GM18499 (cell line): ENCODE results near the gene NRIP3.
"Not testable (repeated sequence)": the region's sequence is repeated elsewhere in the genome, so short reads cannot be mapped to it uniquely, and the experiment has no call there.

Source experiments
- ATAC-seq: cut with Tn5 transposase; IDR thresholded peaks from one replicate; pipeline ENCODE4 v1.9.1; 2021; ENCODE audit warnings: moderate number of reproducible peaks; ENCODE audit not compliant: insufficient read depth, unreplicated experiment

Gene NRIP3

DNA sequence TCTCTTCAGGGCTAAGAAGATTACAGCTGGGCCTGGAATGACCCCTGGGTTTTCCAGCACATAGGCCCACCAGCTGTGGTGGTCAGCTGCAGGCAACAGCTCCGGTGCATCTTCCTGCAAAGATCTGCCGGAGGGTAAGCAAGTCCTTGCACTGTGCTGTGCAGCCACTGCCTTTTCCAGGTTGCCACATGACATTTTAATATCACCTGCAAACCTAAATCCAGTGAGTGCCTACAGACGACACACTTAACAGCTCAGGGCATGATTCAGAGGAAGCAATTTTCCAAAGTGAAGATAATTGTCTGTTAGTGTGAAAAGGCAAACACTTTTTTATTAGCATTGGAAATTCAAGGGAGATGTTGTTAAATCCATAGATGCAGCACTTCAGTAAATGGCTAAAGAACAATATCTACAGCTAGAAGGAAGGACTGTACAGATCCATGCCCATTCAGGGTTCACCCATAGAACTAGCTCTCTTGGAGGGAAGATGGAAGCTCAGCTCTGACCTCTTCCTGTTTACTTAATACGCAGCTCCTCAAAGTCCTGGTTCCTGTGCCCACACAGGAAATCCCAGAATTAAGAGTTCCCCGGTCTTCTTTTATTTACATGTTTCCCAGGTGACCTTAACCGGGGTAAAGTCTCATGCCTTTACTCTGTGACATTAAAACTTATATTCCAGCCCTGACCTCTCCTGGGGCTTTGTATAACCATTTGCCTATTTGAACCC is 13.3 kb upstream of the NRIP3 start:
- ATAC-seq = no peak

DNA sequence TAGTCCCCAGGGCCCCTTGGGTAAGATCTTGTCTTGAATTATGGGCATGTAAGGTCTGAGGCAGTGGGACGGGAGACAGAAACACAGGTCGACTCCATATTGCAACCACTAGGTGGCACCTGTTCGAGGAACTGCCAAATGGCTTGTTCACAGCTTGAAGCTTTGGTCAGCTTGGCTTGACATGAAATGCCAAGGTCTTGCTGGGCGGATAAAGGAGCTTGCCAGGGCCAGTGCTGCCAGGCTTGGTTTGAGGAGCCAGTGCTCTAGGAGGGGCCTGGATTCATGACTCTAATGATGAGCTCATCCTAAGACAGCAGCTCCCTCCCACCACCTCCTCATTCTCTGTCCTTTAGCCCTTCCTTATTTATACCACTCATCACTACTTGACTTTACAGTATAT is 11.9 kb upstream of the NRIP3 start:
- ATAC-seq = no peak

DNA sequence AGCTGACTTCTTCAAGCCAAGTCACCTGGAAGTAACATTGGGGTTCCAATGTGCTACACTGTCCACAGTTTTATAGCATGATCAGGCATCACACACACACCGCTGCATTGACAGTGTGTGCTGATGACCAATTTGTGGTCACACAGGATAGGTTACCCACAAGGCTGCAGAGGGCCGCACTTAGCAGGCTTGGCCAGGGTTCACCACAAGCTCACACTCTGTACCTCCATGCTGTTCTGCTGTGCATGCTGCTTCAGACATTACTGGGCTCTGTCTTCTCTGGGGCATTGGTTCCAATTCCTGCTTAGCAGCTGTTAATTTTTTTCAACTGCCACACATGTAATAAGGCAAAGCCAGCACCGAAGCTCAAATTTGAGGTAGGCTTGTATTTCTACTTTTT is 11.0 kb upstream of the NRIP3 start:
- no peak for ATAC-seq

DNA sequence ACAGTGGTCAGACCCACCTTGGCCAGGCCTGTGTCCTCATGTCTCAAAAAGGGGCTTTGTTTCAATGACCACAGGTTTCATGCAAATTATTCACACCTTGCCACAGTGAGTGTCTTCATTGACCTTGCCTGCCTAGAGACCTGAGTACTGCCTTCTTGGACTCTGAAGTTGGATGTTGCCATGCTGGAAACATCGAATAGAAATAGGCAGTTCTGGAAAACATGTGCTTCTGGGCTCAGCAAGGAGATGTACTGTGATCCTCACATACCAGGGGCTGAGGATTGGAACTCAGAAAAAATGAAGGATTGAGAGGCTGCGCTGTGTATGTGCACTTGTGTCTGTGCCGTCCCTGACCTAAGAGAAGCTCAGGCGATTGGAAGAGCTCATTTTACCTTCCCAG is 9.6 kb upstream of the NRIP3 start:
- no peak for ATAC-seq

DNA sequence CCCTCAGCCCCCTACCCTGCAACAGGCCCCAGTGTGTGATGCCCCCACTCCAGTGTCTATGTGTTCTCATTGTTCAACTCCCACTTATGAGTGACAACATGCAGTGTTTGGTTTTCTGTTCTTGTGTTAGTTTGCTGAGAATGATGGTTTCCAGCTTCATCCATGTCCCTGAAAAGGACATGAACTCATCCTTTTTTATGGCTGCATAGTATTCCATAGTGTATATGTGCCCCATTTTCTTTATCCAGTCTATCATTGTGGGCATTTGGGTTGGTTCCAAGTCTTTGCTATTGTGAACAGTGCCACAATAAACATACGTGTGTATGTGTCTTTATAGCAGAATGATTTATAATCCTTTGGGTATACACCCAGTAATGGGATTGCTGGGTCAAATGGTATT is 5.7 kb upstream of the NRIP3 start:
- not testable (repeated sequence) for ATAC-seq

DNA sequence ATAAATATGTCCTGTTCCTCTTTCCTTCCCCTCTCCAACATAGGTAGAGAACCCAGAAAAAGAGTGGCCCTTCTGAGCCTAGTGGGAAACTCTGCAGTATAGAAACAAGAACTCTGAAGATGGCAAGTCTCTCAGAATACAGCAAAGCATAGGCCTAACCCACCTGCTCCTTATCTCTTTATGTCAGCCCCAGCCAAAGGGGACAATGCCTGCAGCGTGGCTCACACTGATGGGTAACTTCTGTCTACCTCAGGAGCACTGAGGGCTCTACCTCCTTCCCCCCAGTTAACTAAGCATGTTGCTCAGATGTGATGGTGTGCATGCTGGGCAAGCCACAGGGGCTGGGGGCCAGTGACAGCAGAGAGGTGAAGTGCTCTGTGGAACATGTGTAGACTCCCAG is 4.9 kb upstream of the NRIP3 start:
- no peak for ATAC-seq

DNA sequence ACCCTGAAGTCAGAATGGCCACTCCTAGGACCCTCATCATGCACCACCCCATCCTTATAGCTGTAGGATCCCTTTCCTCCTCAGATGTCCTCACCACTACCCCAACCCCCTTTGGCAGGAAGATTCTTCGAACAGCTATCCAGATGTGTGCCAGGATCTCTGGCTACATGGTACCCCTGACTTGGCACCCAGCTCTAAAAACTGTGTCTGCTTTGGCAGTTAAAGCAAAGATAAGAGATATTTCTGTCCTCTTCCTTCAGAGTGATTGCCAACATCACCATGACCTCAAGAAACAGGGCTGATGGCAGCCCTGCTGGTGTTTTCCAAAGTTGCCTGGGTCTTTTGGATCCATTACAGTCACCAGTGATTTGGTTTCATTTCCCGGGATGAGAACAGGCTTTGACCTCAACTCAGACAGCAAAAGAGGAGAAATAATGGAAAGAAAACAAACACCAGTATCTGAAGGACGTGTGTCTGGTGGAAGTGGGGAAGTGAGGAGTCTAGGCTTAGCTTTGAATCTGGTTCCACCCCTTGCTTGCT is 4.3 kb upstream of the NRIP3 start:
- ATAC-seq = no peak

DNA sequence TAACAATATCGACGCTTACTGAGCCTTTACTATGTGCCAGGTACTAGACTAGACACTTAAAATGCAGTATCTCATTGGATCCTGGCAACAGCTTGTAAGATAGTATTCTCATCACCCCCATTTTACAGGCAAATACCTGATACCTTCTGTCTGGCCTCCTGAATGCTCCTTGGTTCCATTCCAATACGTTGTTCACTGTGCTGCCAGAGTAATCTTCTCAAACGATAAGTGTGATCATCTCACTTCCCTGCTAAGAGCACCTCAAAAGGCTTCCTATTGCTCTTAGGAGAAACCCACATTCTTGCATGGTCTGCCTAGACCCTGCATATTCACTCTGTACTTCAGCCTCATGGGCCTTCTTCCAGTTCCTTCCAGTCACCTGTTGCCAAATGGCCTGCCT is 1.3 kb upstream of the NRIP3 start:
- ATAC-seq = no peak

DNA sequence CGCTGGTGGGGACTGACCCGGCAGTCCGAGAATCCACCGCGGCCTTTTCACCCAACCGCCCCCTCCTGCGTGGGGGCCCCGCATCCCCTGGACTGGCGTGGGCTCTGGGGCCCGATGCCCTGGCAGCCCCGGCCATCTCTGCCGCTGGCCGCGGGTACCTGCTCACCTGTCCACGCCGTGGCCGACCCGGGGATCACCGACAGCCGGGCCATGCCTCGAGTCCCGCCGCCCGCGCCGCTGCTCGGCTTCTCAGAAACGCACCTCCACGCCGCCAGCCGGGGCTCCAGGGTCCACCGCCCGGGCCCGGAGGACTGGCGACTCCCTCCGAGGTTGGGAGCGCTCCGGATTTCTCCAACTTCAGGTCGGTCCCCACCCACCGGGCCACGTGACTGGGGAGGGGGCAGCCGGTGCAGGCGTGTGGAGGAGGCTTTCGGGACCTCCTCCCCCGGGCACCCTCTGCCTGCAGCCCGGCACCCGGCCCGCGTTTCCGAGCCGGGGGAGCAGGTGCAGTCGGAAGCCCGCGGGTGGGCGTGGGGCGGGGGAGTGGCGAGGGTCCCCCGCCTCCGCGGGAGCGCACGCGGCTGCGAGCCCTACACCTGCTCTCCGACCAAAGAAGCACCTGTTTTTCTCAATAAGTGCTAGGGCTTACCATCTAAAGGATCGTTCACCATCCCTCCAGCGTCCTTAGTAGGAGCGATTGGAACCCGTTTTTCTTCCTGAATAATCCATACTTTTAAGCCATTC is 554 bp upstream of the NRIP3 start:
- no peak for ATAC-seq

DNA sequence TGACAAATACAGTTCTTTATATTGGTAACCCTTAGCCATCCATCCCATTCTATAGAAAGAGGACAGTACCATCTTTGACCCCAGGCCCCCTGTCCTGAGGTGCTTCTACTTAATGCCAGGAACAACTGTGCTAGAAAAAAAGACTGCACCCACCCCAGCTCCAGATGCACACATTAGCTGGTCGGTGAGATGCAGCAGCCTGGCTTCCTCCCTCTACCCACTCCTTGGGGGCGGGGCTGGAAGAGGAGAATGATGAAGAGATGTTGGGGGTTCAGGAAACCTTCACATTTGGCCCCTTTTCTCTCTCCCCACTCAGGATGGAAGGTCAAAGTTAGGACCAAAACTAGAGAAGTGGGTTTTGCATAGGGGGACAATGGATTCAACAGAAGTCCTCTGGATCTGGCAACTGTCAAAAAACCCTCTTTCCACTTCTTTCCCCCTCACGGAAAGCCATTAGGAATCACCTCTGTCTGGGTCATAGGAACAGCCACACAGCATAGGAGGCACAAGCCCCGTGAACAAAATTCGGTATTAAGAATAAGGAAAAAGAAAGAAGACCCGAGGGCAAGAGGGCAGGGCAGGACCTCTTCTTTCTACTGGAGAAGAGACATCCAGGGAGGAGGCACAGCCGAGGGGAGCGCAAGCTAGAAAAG is 755 bp downstream of the NRIP3 start:
- ATAC-seq = no peak

DNA sequence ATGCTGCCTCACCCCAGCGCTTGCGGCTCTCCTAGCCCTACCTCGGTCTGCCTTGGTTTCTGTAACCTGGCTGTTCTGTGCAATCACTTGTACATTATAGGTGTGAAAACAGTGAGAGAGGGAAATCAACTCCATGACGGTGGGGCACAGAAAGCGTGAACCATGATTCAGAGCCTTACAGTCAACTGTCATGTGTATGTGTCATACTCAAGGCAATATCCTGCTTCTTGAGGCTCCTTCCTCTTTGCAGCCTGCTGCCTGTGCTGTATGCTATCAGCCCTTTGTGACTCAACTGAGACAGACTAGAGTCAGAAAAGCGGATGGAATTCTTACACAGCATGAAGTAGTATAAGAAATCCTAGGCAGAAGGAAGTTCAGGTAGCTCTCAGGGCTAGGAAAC is 2.1 kb downstream of the NRIP3 start:
- no peak for ATAC-seq

DNA sequence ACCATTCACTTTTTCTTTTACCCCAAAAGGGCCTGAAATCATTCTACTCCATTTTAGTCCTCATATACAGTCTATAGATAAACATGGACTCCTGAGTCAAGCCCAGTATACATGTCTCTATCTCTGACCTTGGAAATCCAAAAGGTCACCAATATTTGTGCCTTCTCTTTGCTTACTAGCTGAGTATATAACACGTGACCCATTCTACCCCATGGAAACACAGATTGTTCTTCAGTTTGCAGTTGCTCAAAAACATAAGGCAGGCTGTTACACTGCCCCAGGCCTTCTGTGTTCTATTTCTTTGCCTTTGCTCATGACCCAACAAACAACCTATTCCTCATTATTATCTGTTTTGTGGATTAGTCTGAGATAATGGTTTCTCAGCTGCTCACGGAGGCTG is 5.8 kb downstream of the NRIP3 start:
- ATAC-seq = no peak

DNA sequence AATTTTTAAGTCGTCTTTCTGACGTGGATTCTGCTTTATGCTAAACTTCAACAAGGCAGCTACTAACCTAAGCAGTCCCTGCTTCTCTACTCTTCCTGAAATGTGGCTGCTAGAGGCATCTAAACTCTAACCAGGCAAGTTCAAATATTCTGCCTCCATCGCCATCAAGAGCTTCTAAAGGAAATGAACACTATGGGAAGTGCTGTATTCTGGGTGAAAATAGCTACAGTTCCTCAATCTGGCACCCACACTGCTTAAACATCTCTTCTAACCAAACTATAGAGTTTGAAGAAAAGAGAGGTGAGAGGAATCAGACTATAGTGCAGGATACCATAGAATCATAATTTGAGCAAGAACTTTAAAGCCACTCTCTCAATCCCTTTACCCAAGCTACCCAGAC is 6.3 kb downstream of the NRIP3 start:
- ATAC-seq = no peak

DNA sequence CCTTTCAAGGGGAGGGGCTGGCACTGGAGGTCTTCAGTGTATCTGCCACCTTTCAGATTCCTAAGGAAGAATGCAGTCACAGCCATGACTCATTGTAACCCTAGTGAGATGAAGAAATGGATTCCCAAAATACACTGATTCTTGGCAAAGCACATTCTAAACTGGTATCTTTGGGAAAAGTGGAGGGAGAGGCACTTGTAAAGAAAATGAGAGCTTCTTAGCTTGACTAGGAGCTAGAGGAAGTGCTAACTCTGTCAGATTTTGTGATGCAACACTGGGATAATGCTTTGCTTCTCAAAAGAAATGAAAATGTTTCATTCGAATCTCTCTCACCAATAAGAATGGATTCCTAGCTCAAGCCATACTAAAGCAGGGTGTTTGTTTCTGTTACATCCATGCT is 14.3 kb downstream of the NRIP3 start:
- ATAC-seq = no peak

DNA sequence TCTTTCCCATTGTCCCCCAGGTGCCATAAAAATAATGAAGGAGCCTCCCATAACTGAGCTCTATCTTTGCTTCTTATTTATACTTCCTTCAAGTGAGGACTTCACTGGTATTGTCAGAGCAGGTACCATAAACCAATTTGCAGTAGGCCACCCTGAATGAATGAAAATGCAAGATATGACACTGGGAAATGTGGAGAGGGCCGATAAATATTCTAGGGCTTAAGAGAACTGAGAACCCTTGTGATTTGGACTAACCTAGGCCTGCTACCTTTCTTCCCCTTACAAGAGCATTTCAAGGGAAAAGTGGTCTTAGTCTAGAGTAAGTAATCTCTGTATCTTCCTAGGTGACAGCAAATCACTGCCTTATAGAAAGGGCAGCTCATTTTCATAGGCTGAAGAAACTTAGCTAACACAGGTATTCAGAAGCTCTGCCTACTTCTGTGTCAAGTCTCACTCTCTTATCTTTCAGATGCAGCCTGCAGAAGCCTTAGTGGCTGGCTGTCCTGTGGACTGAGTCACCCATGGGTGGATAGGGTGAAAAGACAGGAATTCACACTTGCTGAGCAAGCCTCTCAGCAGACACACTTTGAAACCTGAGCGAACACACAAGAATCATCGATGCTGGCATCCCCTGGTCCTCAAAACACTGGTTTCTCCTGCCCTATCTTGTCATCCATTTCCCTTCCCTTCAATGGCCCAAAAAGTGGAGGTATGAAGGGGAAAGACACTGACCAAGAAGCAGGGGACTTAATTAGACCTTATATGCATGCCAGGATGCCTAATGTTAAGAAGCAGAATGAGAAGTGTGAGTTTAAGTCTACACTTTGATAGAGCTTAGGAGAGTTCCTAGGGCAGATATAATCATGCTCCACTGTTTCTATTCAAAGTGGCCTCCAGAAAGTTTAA is 15.2 kb downstream of the NRIP3 start:
- ATAC-seq = no peak

DNA sequence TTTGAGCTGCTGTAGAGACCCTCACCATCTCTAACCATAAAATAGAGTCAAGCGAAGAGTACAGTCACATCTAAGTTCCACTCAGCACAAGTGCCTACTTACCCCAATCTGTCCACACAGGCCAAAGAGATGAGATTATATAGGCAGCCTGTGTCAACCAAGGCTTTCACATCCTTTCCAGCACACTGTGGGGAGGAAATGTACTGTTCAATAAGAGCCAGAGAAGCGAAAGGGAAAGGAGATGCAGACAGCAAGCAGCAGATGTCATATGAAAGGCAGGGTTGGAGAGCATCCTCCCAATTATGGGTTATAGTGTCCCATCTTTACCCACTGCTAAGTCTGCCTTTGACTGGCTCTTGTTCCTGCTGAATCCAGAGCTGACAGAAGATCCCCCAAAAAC is 16.4 kb downstream of the NRIP3 start:
- ATAC-seq = no peak

DNA sequence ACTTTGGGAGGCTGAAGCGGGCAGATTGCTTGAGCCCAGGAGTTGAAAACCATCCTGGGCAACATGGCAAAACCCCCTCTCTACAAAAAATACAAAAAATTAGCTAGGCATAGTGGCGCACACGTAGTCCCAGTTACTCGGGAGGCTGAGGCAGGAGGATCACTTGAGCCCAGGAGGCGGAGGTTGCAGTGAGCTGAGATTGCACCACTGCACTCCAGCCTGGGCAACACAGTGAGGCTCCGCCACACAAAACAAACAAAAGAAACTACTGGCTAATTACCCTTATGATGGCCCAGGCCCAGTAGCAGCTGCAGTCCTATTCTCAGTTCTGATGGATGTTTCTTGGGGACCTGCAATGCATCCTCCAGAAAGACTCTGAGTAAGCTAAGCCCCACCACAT is 17.0 kb downstream of the NRIP3 start:
- not testable (repeated sequence) for ATAC-seq

DNA sequence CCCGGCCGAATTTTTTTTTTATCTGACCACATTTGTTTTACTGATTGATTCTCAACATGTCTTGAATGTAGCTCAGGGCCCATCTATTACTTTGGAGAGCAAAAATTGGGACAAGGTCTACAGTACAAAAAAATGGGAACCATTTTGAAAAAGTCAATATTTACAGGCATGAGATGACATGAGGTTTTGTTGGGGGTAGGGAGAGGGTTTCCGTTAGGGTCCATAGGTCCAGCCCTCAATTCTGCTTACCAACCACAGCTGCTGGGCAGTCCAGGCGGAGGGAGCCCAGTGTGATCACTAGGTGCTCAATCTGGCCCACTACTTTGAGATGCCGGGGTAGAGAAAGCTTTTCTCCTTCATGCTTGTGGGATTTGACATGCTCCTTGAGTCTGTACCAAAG is 18.3 kb downstream of the NRIP3 start:
- ATAC-seq = no peak

DNA sequence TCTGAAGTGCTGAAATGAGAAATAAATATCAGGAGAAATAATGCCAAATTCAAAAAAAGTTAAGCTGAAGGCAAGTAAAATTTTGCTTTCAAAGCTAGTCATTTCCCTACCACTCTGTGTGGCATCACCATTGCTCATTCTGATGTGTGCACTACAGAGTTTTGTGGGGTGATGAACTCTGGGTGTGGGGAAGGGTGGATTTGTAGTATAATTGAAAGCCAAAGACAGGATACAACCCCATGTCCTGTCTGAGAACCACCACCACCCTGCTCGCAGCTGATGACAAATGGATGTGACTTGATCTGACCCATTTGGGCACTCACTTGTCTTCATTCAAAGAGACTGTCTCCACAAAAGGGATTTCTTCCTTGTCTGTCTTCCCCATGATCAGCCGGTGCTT is 20.2 kb downstream of the NRIP3 start:
- ATAC-seq = no peak

DNA sequence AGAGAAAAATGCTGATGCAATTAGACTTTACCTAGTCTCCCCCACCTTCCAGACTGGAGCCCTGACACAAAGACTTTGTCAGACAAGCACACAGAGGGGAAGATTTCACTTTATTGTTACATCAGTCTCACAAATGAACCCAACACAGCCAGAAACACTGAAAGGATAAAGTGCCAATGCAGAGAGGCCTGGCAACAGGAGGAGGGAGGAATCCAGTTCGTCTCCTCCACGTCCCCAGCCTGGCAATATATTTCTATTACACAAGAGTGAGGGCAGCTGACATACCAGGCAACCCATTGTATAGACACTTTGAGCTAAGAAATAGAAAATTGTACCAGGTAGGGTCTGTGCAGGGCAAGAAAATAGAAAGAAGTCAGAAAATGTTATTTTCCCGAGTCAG is 23.3 kb downstream of the NRIP3 start:
- ATAC-seq = no peak
